Measurements from ENCODE around the gene TRAF3IP3. TPM values are rescaled to one million over a fixed set of nuclear protein-coding genes. Genes with fewer than 3 reads are reported as not detected.

Gene TRAF3IP3
- total RNA-seq, 1 experiment from 2014 or later = 0.34 TPM

GRCh38 chr1:209797978-209798639 is 42.3 kb downstream of the TRAF3IP3 start:
- peak; percentile 83 for ATAC-seq
- H4K20me1 ChIP-seq (ENCODE audit: insufficient read depth) = no peaks in the 10 kb centered on the region
- H2AFZ ChIP-seq (ENCODE audit: low read depth, low read length, poor library complexity, severe bottlenecking) = no peak overlapping the region
- H3K4me1 ChIP-seq (ENCODE audit: control insufficient read depth in 1 of 2, insufficient read depth in 2 of 2, low read length in 2 of 2) = 0 out of 4 replicates have a peak, but pooled peaks cover 0 to 2% of the 10 kb centered on the region in 2 experiments
- no peak overlapping the region for H3K4me2 ChIP-seq (ENCODE audit: low read length)
- CTCF ChIA-PET = no interaction called here
- peaks cover 13 to 17% of the 10 kb centered on the region in 2 experiments; a peak in 3 of 4 replicates for H3K36me3 ChIP-seq (ENCODE audit: control insufficient read depth in 1 of 2, insufficient read depth in 2 of 2, low read length in 2 of 2)
- no peak for DNase-seq (ENCODE audit: low read depth, low spot score)
- H3K27me3 ChIP-seq (ENCODE audit: insufficient read depth, low read length) = no peaks in the 10 kb centered on the region
- no peaks in the 10 kb centered on the region for H3K9me2 ChIP-seq (ENCODE audit: insufficient read depth)
- no peak overlapping the region for H3K9ac ChIP-seq (ENCODE audit: low read length)
- BruUV-seq (replicated peaks) = no TSS peak
- POLR2A ChIA-PET = no interaction called here
- RAD21 ChIA-PET (ENCODE audit: low non-redundant PET in 1 of 2, low total read pairs in 2 of 2, uncharacterized antibody in 2 of 2, unreplicated experiment in 2 of 2) = no interaction called here
- no peak for TF ChIP-seq POLR2A (IDR thresholded peaks at IDR 0.05; ENCODE audit: borderline replicate concordance, extremely low read depth, insufficient read depth, insufficient read length)
- TF ChIP-seq SP1 (IDR thresholded peaks at IDR 0.05; ENCODE audit: low read depth) = no peak
- no peak for TF ChIP-seq ZFX (IDR thresholded peaks at IDR 0.05)
- TF ChIP-seq POLR2AphosphoS5 (IDR thresholded peaks at IDR 0.05; ENCODE audit: low read depth, low read length) = no peak
- TF ChIP-seq CTCF (IDR thresholded peaks at IDR 0.05 in 2 of 3, conservative IDR thresholded peaks at IDR 0.05 in 1 of 3; ENCODE audit: borderline replicate concordance in 1 of 3, insufficient read depth in 1 of 3, low read depth in 2 of 3, low read length in 2 of 3) = peak; percentile 22 to 58 (median 41); a peak in 5 of 6 replicates
- peak; percentile 27; the same call in 1 of the 2 replicates for TF ChIP-seq RAD21 (IDR thresholded peaks at IDR 0.05; ENCODE audit: low read depth)
- no peak for TF ChIP-seq MAX (IDR thresholded peaks at IDR 0.05)
- TF ChIP-seq ZNF274 (IDR thresholded peaks at IDR 0.05; ENCODE audit: low read depth, low read length) = no peak
- TF ChIP-seq SRF (IDR thresholded peaks at IDR 0.05; ENCODE audit: low read depth) = no peak
- no peak for TF ChIP-seq ZBTB33 (IDR thresholded peaks at IDR 0.05; ENCODE audit: extremely low read depth, insufficient replicate concordance, low read length)
- no peak for TF ChIP-seq YY1 (IDR thresholded peaks at IDR 0.05; ENCODE audit: extremely low read depth, insufficient replicate concordance, low read depth, low read length)
- TF ChIP-seq FOSL1 (IDR thresholded peaks at IDR 0.05; ENCODE audit: low read depth) = no peak
- no peaks in the 10 kb centered on the region for H3K9me3 ChIP-seq (ENCODE audit: control insufficient read depth in 1 of 2, insufficient read depth in 1 of 2, low read depth in 1 of 2, low read length in 2 of 2)
- 0 out of 2 replicates have a peak, but pooled peaks cover 3% of the 10 kb centered on the region for H3K79me2 ChIP-seq (ENCODE audit: insufficient read depth, low read length)
- H3K4me3 ChIP-seq (replicated peaks in 1 of 2; ENCODE audit: low read depth in 1 of 2, low read length in 2 of 2) = no peak overlapping the region
- H3K27ac ChIP-seq (ENCODE audit: low read depth, low read length) = no peak overlapping the region
- intact Hi-C loops (cut with micrococcal nuclease) = no loop called here
